GM13977 (cell line): ENCODE results near the gene SAP30BP.

Experiments
- DNase-seq: peaks from one replicate; pipeline ENCODE4 v3.0.0; 2012; ENCODE audit warnings: low spot score
- CTCF ChIP-seq: IDR thresholded peaks from 2 replicates; pipeline ENCODE4 v1.5.1; 2012; ENCODE audit warnings: mild to moderate bottlenecking, control low read depth; ENCODE audit not compliant: insufficient read depth; ENCODE audit errors: extremely low read depth, missing control alignments
- in situ Hi-C: fragments of 300-500 bp; cut with MboI; formaldehyde crosslinking; loops from one replicate; pipeline ENCODE4 v1.12.0; 2022; ENCODE audit warnings: low sequenced_read_pairs, low pct_unique_long_range_greater_than_20kb, mixed read lengths, inconsistent platforms; ENCODE audit not compliant: unreplicated experiment

The SAP30BP gene

GRCh38 chr17:75668489-75668888 lies 1.4 kb downstream of the SAP30BP start:
- in situ Hi-C loops, result no loop called here
- no peak for DNase-seq
- TF ChIP-seq CTCF, result no peak

- DNase-seq, result no peak
- in situ Hi-C loops, result loop anchor here (10.0 kb wide), 1 partner anchor 74 kb away; no protein-coding TSS in a partner anchor
- TF ChIP-seq CTCF, result no peak
Measured at GRCh38 chr17:75670868-75671267, 3.7 kb downstream of the SAP30BP start.

GRCh38 chr17:75672011-75672410 lies 4.9 kb downstream of the SAP30BP start:
- DNase-seq, result no peak
- in situ Hi-C loops, result loop anchor here (10.0 kb wide), 1 partner anchor 73 kb away; no protein-coding TSS in a partner anchor
- no peak for TF ChIP-seq CTCF

GRCh38 chr17:75673487-75673886 lies 6.3 kb downstream of the SAP30BP start:
- in situ Hi-C loops, result loop anchor here (10.0 kb wide), 1 partner anchor 71 kb away; no protein-coding TSS in a partner anchor
- TF ChIP-seq CTCF, result no peak
- no peak for DNase-seq

- in situ Hi-C loops, result loop anchor here (10.0 kb wide), 1 partner anchor 68 kb away; no protein-coding TSS in a partner anchor
- no peak for TF ChIP-seq CTCF
- DNase-seq, result no peak
Measured at GRCh38 chr17:75676461-75676860, 9.3 kb downstream of the SAP30BP start.

- TF ChIP-seq CTCF, result no peak
- DNase-seq, result no peak
- in situ Hi-C loops, result loop anchor here (10.0 kb wide), 1 partner anchor 65 kb away; no protein-coding TSS in a partner anchor
Measured at GRCh38 chr17:75679706-75680211, 12.6 kb downstream of the SAP30BP start.

DNA sequence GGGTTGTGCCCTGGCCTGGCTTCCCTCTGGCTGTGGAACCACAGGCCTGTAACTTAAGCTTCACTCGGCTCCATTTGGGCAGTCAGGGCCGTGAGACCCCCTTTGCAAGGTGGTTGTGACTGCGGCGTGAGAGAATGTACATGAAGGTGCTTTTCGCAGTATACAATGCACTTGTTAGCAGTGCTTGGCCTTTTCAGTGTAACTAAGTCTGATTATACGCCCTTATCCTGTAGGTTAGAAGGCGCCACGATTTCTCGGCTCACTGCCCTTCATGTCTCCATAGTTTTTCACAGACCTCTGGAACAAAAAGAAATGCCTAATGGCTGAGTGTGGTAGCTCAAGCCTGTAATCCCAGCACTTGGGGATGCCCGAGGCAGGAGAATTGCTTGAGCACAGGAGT lies 13.3 kb downstream of the SAP30BP start:
- DNase-seq, result no peak
- in situ Hi-C loops, result no loop called here
- no peak for TF ChIP-seq CTCF
